Cerebellar nuclear complex (tissue), 1 donor: ENCODE measurements around the gene DESI1.
A peak's percentile ranks its signal among the peaks of the same experiment; 100 is the strongest.
"Not testable (repeated sequence)": the region's sequence is repeated elsewhere in the genome, so short reads cannot be mapped to it uniquely, and the experiment has no call there.

Source experiments
- DNase-seq, 2 experiments: peaks; one replicate each; lab custom pipeline; 2025; lab: John Stamatoyannopoulos, UW

Gene DESI1

DNA sequence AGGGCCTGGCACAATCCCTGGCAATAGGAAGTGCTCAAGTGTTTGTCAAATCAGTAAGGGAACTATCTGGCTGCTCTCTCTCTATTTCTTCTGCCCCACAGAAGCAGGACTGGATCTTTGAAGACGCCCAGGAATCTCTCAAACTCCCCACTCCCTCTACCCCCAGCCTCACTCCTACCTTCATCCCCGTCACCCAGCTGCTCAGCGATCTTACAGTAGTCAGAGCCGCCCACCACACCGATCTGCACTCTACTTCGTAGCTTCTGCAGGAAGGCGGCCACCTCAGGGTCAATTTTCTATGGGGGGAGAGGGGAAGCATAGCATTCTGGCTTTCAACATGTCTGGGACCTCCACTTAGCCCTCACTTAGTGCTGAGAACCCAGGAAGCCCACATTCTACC is 34.9 kb downstream of the DESI1 start:
- no peak for DNase-seq

DNA sequence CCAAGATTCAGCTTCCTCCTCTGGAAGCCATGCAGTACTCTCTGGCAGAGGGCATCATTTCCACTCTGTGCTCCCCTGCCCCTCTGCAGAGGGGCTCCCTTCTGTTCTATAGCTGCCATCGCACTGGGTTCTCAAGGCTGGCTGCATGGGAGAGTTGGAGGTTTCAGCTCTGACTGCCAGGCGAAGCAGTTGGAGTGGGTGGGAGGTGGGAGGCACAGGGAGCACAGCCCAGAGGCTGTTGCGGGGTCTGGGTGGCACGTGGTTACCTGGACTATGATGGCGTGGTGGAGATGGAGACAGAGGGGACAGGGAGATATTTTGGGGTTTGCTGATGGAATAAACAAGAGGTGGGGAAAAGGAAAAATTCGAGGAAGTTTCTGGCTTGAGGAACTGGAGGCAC is 36.0 kb downstream of the DESI1 start:
- no peak for DNase-seq

DNA sequence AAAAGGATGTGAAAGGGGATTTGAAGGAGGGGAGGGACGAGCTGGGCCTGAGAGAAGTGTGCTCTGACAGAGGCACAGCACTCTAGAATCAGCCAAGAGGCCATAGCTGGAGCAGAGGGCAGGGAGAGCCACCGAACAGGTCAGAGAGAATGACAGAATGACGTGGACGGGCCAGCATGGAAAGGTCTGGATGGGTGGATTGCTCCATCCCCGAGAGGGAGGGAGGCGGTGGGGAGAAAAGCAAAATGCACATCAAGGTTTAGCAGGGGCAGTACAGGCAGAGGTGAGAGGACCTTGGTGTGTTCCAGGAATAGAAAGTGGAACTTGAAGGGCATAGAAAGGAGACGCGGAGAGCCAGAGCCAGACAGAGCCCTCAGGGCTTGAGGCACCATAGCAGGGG is 38.1 kb downstream of the DESI1 start:
- DNase-seq, result no peak

DNA sequence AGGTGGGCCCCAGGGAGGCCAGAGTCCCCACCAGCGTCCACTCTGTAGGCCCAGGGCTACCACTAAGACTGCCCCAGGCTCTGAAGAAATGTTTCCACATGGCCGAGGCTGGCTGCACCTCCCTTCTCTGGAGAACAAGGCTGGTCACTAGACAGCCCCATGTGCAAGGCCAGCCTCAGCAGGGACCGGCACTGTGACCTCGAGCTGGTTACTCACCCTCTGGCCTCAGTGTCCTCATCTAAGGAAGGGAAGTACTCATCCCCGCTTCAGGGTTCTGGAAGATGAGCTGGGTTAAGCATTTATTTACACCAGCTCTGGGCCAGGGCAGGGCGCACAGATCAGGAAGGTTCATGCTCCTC is 40.9 kb downstream of the DESI1 start:
- DNase-seq, result no peak

DNA sequence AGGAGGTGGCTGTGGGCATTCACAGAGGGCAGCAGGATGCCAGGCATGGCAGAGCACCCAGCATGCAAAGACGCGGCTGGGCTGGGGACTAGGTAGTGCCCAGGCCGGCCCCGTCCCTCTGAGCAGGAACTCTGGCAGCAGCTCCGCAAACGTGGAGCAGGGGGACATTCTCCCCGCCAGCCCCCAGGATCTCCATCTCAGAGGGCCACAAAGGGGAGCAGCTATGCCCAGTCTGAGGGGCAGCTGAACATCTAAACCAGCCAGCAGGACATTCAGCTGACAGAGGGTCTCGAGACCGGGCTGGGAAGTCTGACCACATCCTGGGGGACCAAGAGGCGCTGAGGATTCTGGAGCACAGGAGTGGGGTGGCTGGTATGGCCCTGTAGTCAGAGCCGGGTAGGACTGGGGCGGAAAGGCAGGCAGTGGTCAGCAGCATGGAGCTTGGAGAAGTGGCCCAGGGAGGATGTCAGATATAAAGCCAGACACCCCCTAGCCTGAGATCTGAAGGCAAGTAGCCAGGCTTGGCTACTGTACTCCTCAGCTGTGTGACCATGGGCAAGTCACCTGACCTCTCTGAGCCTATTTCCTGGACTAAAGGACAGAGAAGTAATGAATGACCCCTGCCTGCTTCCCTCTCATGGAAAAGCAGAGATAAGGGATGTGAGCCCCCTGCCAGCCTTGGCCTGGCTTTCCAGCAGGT is 41.4 kb downstream of the DESI1 start:
- no peak for DNase-seq

DNA sequence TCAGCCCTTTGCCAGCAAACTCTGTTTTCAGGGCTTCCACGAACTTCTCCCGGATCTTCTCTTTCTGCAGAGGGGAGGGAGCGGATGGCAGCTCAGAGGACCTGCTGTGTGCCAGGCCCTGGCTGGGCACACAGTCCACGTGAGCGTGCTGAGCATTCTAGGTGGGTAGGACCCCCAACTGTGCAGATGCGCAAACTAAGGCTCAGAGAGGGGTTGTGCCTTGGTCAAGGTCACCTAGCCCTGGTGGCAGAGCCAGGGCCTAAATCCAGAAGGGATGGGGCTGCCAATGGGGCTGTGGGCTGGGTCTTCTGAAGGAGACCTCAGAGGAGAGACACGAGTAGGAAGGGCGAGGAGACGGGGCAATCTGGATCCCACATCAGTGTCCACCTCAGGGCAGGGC is 42.0 kb downstream of the DESI1 start:
- no peak for DNase-seq

DNA sequence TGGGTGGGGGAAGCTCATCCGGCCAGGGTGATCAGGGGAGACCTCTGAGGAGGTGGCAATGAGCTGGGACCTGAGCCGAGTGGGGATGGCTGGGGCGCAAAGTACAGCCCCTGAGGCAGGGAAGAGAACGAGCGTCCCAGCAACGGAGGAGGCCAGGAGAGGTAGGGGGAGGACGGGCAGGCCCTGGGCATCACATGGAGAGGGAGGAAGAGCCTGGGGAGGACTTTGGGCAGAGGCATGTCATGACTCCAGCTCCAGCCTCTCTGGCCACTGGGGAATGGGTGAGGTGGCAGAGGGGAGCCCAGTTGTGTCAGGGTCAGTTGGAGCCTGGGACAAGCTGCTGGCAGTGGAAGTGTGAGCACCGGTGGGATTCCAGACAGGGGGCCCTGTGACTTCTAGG is 42.7 kb downstream of the DESI1 start:
- DNase-seq, result no peak

DNA sequence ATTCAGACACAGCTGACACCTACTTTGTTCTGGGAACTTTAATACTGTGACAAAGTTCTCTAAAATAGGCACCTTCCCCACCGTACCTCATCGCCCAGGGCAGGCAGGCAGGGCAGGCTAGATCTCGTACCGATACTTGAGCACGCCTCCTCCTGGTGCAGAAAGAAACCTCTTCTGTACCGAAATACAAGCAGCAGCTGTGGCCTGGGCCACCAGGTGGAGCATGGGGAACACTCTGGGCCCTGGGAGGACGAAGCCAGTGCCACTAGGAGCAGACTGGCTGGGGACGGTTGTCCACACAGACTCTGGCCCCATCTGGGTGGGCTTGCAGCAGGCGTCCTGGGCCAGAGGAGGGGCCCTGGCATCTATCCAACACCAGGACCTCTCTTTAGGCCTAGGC is 44.0 kb downstream of the DESI1 start:
- DNase-seq, result no peak

DNA sequence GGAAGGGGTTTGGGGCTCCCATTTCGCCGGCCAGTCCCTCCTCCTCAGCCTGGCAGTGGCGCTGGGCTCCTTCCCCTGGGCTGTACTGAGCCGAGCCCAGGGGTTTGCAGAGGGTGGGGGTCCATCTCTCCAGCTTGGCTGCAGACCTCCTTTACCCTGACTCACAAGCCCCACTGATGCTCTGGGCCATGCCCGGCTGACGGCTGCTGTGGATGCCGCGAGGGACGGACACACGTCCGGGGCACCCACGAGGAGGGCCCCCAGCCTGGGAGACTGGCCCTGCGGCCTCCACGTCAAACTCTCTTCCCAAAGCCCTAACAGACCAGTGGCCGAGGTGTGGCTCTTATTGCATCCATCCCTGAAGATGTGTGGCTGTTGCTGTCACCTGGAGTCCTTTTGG is 45.3 kb downstream of the DESI1 start:
- no peak for DNase-seq

DNA sequence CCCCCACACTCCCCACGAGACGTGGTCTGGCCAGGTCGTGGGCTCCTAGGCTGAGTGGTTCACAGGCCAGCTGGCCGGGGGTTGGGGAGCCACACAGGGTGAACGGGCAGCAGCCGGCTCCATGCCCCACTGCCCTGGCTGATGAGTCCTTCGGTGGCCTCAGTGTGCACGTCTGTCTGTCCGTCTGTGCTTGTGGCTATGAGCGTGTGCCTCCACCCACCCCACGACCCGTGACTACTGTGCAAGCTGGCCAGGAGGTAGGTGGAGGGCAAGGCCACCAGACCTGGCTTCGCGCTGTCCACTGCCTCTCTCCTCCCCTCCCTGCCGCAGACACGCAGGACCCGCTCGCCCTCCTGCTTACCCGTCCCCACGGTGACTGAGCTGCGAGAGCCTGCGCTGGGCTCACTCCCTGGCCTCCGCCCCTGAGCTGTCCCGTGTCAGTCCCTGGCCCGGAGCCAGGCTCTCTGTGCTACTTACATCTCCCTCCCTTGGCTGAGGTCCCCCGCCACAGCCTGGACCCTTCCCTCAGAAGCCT is 45.9 kb downstream of the DESI1 start:
- DNase-seq, result no peak

DNA sequence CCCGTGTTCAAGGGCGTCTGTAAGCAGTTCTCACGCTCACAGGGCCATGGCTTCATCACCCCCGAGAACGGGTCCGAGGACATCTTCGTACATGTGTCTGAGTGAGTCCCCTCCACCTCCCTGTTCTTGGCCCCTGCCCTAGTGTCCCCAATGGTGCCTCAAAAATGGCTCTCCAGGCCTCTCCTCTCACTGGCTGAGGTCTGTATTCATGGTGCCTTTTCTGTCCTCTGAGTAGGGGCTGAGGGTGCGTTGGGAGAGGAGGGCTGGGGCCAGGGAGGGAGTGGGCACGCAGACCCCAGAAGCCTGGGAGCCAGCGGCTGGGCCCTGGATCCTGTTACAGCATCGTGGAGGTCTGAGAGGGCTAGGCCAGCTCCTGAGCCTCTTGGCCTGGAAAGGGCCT is 47.2 kb downstream of the DESI1 start:
- DNase-seq, result no peak

DNA sequence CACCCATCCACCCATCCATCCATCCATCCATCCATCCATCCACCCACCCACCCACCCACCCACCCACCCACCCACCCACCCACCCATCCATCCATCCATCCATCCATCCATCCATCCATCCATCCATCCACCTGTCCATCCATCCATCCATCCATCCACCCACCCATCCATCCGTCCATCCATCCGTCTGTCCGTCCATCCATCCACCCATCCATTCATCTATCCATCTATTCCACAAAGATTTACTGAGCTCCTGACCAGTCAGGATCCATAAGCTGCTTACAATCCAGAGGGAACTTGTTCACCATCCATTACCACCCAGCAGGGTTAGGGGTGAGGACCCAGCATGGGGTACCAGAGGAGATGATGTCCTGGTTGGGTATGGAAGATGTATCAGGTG is 48.5 kb downstream of the DESI1 start:
- DNase-seq, result not testable (repeated sequence)

DNA sequence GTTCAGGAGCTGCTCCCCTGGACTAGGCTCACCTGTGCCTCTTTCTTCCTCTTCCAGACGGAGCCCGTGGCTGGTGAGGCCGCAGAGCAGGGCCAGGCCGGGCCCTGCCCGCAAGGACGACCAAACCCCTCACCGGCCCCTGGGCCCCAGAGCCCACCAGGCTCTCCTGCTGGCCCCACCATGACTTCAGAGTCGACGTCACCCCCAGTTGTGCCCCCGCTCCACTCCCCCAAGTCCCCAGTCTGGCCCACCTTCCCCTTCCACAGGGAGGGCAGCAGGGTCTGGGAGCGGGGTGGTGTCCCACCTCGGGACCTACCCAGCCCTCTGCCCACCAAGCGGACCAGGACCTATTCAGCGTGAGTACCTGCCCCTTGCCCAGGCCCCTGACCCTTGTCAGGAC is 49.1 kb downstream of the DESI1 start:
- DNase-seq, result no peak

DNA sequence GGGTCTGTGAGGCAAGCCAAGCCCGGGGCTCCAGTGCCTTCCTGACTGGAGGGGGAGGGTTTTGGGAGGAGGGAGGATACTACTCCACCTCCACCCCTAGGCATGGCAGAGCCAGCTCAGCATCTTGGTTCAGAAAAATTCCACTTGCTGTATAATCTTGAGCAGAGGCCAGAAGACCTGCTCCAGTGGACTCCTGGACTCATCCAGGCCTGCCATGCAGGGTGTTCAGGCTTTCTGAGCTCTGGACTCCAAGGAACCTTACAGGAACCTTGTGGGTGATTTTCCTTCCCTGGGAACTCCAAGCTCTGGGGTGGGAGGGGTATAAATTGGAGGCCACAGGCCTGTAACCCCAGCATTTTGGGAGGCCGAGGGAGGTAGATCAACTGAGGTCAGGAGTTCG is 50.6 kb downstream of the DESI1 start:
- DNase-seq, result no peak

DNA sequence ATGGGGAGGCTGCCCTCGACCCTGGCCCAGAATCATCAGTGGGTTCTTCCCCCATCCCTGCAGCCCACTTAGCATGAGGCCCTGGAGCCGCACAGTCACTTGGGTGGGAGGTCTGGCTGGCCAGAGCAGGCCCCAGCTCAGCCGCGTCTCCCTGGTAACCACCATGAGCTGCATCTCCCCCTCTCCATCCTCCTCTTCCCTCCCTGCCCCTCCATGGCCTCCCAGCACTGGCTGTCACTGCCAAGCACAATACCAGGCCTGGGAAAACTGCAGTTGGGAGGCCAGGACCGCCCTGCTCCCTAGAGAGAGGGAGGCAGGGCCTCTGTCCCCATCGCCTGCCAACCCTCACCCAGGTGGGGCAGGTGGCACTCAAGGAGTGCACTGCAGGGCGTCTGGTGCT is 52.0 kb downstream of the DESI1 start:
- DNase-seq, result no peak

DNA sequence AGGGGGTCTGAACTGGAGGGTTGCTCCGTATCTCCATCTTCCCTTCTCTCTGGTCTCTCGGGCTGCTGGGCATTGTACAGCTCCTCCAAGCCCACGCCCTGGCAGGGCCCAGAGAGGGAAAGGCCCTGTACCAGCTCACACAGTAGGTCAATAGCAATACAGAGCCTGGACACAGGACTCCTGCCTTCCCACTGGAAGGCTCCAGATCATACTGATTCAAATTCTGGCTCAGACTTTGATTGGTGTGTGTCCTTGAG is 53.4 kb downstream of the DESI1 start:
- no peak for DNase-seq

DNA sequence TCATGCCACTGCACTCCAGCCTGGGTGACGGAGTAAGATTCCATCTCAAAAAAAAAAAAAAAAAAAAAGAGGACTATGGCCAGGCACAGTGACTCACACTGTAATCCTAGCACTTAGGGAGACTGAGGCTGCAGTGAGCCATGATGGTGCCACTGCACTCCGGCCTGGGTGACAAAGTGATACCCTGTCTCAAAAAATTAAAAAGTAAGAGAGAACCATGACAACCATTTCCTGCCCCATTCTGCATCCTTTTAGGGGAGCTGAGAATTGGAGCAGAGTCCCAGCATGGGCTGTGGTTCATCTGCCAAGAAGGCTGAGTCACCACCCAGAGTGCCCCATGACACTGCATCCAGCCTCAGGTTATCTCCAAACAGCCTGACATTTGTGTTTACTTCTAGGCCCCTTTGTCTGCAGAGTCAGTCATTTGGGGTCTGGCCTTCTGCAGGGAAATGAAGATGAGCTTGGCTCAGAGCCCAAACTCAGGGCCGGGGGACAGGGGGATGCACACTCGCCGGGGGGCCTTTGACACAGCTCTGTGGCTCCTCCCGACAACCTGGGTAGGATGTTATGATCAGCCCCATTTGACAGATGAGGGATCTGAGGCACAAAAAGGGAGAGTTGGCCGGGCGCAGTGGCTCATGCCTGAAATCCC is 55.3 kb downstream of the DESI1 start:
- DNase-seq, result peak in 1 of 2 experiments; percentile 43

DNA sequence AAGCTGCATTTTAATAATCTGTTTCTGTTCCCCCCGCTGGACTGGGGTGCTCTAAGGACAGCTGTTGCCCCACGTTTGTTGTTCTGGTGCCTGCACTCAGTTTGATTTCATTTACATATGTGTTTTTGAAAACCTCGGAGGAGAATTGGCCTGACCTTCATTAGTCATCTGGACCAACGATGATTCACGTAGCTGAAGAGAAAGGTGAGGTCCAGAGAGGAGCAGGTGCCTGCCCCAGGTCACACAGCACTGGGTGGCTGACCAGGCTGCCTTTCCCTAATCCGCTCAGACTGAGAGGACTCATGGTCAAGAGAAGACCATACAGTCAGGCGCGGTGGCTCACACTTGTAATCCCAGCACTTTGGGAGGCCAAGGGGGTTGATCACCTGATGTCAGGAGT is 56.3 kb downstream of the DESI1 start:
- no peak for DNase-seq

DNA sequence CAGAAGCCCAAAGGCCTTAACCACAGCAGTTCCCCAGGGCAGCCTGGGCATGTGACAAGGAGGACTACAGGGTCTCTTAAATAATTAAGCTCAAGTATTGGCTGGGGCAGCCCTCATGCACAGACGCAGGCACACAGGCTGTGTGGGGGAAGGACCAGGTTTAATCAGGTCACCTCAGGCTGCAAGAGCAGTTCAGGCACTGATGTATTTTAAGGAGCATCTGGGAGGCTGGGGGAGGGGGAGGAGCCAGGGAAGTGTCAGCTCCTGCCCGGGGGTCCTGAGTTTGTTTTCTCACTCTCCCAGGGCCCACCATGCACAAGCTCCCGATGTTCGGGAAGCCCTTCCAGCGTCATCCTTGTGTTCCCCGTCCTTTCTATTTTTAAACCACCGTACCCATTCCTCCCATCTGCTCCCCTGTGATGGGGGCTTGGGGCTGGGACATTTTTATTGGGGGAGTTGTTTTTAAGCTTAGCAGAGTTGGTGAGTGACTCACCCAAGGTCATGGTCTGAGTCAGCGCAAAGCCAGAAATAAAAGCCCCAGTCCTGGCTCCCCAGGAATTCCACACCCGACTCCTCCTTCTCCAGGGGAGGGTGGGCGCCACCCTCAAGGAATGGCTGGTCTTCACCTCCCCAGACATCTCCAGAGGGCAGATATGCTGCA is 57.7 kb downstream of the DESI1 start:
- no peak for DNase-seq

DNA sequence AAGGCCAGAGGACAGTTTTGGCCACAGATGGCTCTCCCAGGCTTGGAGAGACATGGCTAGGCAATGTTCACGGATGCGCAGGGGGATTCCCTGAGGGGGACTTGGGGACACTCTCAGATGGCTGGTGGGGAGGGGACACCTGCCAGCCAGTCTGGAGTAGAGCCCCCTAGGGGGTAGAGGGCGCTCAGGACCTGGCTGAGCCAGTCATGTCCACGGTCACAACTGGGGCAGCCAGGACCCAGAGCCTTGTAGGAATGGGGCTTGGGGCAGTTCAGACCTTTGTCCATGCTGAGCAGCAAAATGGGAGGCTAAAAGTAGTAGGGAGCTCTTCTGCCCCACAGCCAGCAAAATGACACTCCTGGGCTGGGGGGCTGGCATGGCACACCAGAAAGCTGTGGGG is 58.4 kb downstream of the DESI1 start:
- no peak for DNase-seq

DNA sequence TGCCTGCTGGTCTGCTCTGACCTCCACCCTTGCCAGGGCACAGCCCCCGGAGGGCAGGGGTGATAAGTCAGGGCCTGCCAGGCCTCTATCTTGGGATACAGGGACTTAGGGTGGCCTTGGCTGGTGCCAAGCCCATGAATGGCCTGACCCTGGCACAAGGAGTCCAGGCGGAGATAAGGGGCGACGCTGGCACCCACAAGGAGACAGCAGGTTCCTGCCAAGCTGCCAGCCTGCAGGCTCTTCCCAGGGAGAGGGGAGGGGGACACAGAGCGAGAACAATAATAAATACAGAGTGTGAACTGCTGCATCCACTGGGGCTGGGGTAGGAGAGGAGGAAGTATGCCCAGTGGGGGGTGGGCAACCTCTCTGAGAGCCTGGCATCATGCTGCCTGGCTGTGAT is 59.1 kb downstream of the DESI1 start:
- DNase-seq, result no peak

DNA sequence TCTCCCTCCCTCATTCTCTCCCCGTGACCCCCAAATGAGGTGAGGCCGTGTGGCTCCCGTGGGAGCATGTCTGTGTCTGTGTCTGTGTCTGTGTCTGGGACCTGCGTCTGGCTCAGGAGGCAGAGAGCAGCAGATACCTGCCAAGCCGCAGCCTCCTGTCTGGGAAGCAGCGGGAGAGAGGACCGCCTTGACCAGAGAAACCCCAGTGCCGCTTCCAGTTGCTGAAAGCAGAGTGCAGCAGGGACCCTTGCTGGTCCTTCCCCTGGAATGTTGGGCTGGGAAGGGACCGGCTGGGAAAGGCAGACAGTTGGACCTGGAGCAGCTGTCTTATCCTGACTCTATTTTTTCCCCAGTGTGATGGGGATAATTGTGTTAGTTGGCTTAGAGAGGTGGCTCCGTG is 59.5 kb downstream of the DESI1 start:
- no peak for DNase-seq

DNA sequence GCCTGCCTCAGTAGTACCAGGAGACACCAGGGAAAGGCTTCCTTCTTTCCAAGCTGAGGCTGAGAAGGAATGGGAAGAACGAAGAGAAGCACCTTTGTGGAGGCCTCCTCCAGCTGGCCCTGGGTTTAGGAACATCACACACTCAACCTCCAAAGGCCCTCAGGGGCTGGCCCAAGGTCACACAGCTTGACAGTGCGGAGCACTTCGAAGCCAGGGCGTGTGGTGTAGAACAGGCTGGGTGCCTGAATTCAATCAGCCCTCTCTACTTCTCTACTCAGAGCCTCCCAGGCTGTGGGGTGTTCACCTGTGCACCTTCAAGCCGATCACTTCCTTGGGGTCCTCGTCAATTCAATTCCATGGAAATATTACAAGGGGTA is 60.8 kb downstream of the DESI1 start:
- DNase-seq, result no peak

DNA sequence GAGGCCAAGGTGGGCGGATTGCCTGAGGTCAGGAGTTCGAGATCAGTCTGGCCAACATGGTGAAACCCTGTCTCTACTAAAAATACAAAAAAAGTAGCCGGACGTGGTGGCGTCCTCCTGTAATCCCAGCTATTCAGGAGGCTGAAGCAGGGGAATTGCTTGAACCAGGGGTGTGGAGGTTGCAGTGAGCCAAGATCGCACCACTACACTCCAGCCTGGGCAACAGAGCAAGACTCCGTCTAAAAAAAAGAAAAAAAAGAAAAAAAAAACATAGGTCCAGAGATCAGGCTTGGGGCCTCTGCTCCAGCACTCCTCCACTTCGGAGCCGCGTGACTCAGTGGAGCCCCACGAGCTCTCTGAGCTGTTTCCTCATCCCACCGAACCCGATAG is 62.6 kb downstream of the DESI1 start:
- DNase-seq, result not testable (repeated sequence)
